GM23248 (cell line): Measurements from ENCODE around the gene ZNF385B. TPM values are rescaled to one million over a fixed set of nuclear protein-coding genes. Genes with fewer than 3 reads are reported as not detected.

Source experiments
- DNase-seq: peaks from one replicate; pipeline ENCODE4 v3.0.0-alpha.2; 2015
- H2AFZ ChIP-seq: fragments of 200-600 bp; sonication (generic); 2 replicates; pipeline ENCODE4 v1.6.1; 2016; ENCODE audit warnings: antibody characterized with exemption
- H3F3A ChIP-seq: fragments of 200-600 bp; sonication (generic); 2 replicates; pipeline ENCODE4 v1.6.1; 2016; ENCODE audit warnings: mild to moderate bottlenecking, antibody characterized with exemption, mixed run types; ENCODE audit not compliant: insufficient read depth
- H3K27ac ChIP-seq: fragments of 200-600 bp; sonication (generic); 2 replicates; pipeline ENCODE4 v1.5.1; 2016; ENCODE audit warnings: mild to moderate bottlenecking
- H3K27me3 ChIP-seq: fragments of 200-600 bp; sonication (generic); replicated peaks from 2 replicates; pipeline ENCODE4 v1.6.1; 2016; ENCODE audit warnings: mild to moderate bottlenecking; ENCODE audit not compliant: insufficient read depth
- H3K36me3 ChIP-seq: fragments of 200-600 bp; sonication (generic); 2 replicates; pipeline ENCODE4 v1.6.1; 2016; ENCODE audit warnings: low read depth, mild to moderate bottlenecking
- H3K4me1 ChIP-seq: fragments of 200-600 bp; sonication (generic); 2 replicates; pipeline ENCODE4 v1.6.1; 2016; ENCODE audit warnings: mild to moderate bottlenecking; ENCODE audit not compliant: insufficient read depth
- H3K4me2 ChIP-seq: fragments of 200-600 bp; sonication (generic); one replicate; pipeline ENCODE4 v1.6.1; 2016; ENCODE audit warnings: mild to moderate bottlenecking; ENCODE audit not compliant: unreplicated experiment
- H3K4me3 ChIP-seq: fragments of 200-600 bp; sonication (generic); 2 replicates; pipeline ENCODE4 v1.5.1; 2016; ENCODE audit warnings: mild to moderate bottlenecking
- H3K79me2 ChIP-seq: fragments of 200-600 bp; sonication (generic); 2 replicates; pipeline ENCODE4 v1.6.1; 2016; ENCODE audit warnings: mild to moderate bottlenecking; ENCODE audit not compliant: insufficient read depth
- H3K9ac ChIP-seq: fragments of 200-600 bp; sonication (generic); 2 replicates; pipeline ENCODE4 v1.6.1; 2016; ENCODE audit warnings: mild to moderate bottlenecking
- H3K9me2 ChIP-seq: fragments of 200-600 bp; sonication (generic); 2 replicates; pipeline ENCODE4 v1.6.1; 2016; ENCODE audit warnings: mixed run types, mild to moderate bottlenecking, moderate library complexity; ENCODE audit not compliant: insufficient read depth
- H3K9me3 ChIP-seq: fragments of 200-600 bp; sonication (generic); one replicate; pipeline ENCODE4 v1.6.1; 2017; ENCODE audit warnings: low read depth
- H4K20me1 ChIP-seq: fragments of 200-600 bp; sonication (generic); 2 replicates; pipeline ENCODE4 v1.6.0; 2016; ENCODE audit not compliant: insufficient read depth
- EZH2 ChIP-seq: fragments of 200-600 bp; sonication (generic); IDR thresholded peaks from 2 replicates; pipeline ENCODE4 v1.6.1; 2018; ENCODE audit warnings: antibody characterized with exemption, mild to moderate bottlenecking; ENCODE audit not compliant: insufficient read depth, poor library complexity, severe bottlenecking
- EZH2phosphoT487 ChIP-seq: fragments of 200-600 bp; sonication (generic); IDR thresholded peaks from 2 replicates; pipeline ENCODE4 v1.6.1; 2018; ENCODE audit warnings: antibody characterized with exemption, moderate library complexity, mild to moderate bottlenecking, low read depth; ENCODE audit not compliant: insufficient read depth
- WGBS, 2 experiments: methylation state at CpG; one replicate each; pipeline ENCODE4 v1.1.6; 2015 to 2017; ENCODE audit warnings: low lambda C conversion rate in 2 of 2, low coverage in 1 of 2; ENCODE audit errors: missing lambda C conversion rate in 2 of 2; 5-methylcytosine and 5-hydroxymethylcytosine counted together
- in situ Hi-C: fragments of 300-500 bp; cut with MboI; formaldehyde crosslinking; loops from 2 replicates; pipeline ENCODE4 v1.15.0; 2020
- polyA plus RNA-seq: library from polyadenylated mRNA; unstranded; fragments of >200 nt; fragmentation: Nextera tagmentation; extraction: Ambion mirVana; gene quantifications from 2 replicates; pipeline ENCODE4 v1.2.1, GENCODE V29; 2016
- total RNA-seq: library from RNA; depleted of rRNA; stranded (reverse); fragments of >200 nt; shearing (Covaris generic); gene quantifications from 2 replicates; pipeline ENCODE4 v1.2.3, GENCODE V29; 2014

The ZNF385B gene
- total and polyA plus RNA-seq, 2 experiments from 2014 or later = 0.30 TPM; not detected in 1

GRCh38 chr2:179814050-179814449 lies 47.4 kb downstream of the ZNF385B start:
- TF ChIP-seq EZH2phosphoT487 = no peak
- no peak for TF ChIP-seq EZH2

GRCh38 chr2:179812501-179812900 lies 48.9 kb downstream of the ZNF385B start:
- no peaks in the 10 kb centered on the region for H3K79me2 ChIP-seq
- no peaks in the 10 kb centered on the region for H3K27me3 ChIP-seq
- peak; percentile 14 for DNase-seq
- no peak overlapping the region for H2AFZ ChIP-seq
- no peak overlapping the region for H3K27ac ChIP-seq
- H3K9ac ChIP-seq = no peak overlapping the region
- no peak overlapping the region for H3K4me3 ChIP-seq
- WGBS, 2 experiments = 38 to 53% methylated on average over 1 of the region's 1 CpG
- H3K4me2 ChIP-seq = no peak overlapping the region
- no peaks in the 10 kb centered on the region for H4K20me1 ChIP-seq
- no peaks in the 10 kb centered on the region for H3K9me2 ChIP-seq
- no peaks in the 10 kb centered on the region for H3K9me3 ChIP-seq
- no peaks in the 10 kb centered on the region for H3F3A ChIP-seq
- H3K4me1 ChIP-seq = no peaks in the 10 kb centered on the region
- no peaks in the 10 kb centered on the region for H3K36me3 ChIP-seq
- in situ Hi-C loops = no loop called here
- no peak for TF ChIP-seq EZH2phosphoT487
- no peak for TF ChIP-seq EZH2

More at GRCh38 chr2:179814050-179814449, 47.4 kb downstream of the ZNF385B start:
- Histone ChIP-seq H3K9me2 (no peaks in the 10 kb centered on the region), H3K36me3 (no peaks in the 10 kb centered on the region), H3K4me3 (no peak overlapping the region), H2AFZ (no peak overlapping the region), H3K9me3 (no peaks in the 10 kb centered on the region), H3K27me3 (no peaks in the 10 kb centered on the region), H4K20me1 (no peaks in the 10 kb centered on the region), H3K4me2 (no peak overlapping the region), H3K79me2 (no peaks in the 10 kb centered on the region), H3K4me1 (no peaks in the 10 kb centered on the region), H3K27ac (no peak overlapping the region), H3F3A (no peaks in the 10 kb centered on the region), H3K9ac (no peak overlapping the region)
- WGBS, 2 experiments = 58 to 61% methylated on average over 5 of the region's 5 CpGs
- in situ Hi-C loops = no loop called here
- no peak for DNase-seq

GRCh38 chr2:179811042-179811441 lies 50.4 kb downstream of the ZNF385B start:
- no peak overlapping the region for H3K4me2 ChIP-seq
- H3K9me3 ChIP-seq = no peaks in the 10 kb centered on the region
- no peak for DNase-seq
- H3K79me2 ChIP-seq = no peaks in the 10 kb centered on the region
- H4K20me1 ChIP-seq = no peaks in the 10 kb centered on the region
- no peak overlapping the region for H3K27ac ChIP-seq
- H3K4me1 ChIP-seq = no peaks in the 10 kb centered on the region
- no peak overlapping the region for H2AFZ ChIP-seq
- H3F3A ChIP-seq = no peaks in the 10 kb centered on the region
- TF ChIP-seq EZH2 = no peak
- no peak for TF ChIP-seq EZH2phosphoT487
- H3K9me2 ChIP-seq = no peaks in the 10 kb centered on the region
- no peak overlapping the region for H3K9ac ChIP-seq
- no peaks in the 10 kb centered on the region for H3K27me3 ChIP-seq
- H3K36me3 ChIP-seq = no peaks in the 10 kb centered on the region
- in situ Hi-C loops = no loop called here
- H3K4me3 ChIP-seq = no peak overlapping the region

- TF ChIP-seq EZH2phosphoT487 (no peak), EZH2 (no peak)
- no peaks in the 10 kb centered on the region for H3F3A ChIP-seq
- H3K4me2 ChIP-seq = no peak overlapping the region
- H3K9me3 ChIP-seq = no peaks in the 10 kb centered on the region
- H2AFZ ChIP-seq = no peak overlapping the region
- no peaks in the 10 kb centered on the region for H3K4me1 ChIP-seq
- no peak overlapping the region for H3K9ac ChIP-seq
- no peaks in the 10 kb centered on the region for H3K36me3 ChIP-seq
- H3K4me3 ChIP-seq = no peak overlapping the region
- WGBS, 2 experiments = 66 to 69% methylated on average over 4 of the region's 4 CpGs
- no peaks in the 10 kb centered on the region for H4K20me1 ChIP-seq
- H3K27me3 ChIP-seq = no peaks in the 10 kb centered on the region; the same call in 1 of the 2 replicates
- in situ Hi-C loops = no loop called here
- no peak for DNase-seq
- H3K9me2 ChIP-seq = no peaks in the 10 kb centered on the region
- H3K79me2 ChIP-seq = no peaks in the 10 kb centered on the region
- no peak overlapping the region for H3K27ac ChIP-seq
Observed at GRCh38 chr2:179809606-179810005, 51.8 kb downstream of the ZNF385B start.

GRCh38 chr2:179805001-179805400 lies 56.4 kb downstream of the ZNF385B start:
- H3K9me3 ChIP-seq = no peaks in the 10 kb centered on the region

More at GRCh38 chr2:179805001-179805400, 56.4 kb downstream of the ZNF385B start:
- H3K9me2 ChIP-seq = no peaks in the 10 kb centered on the region
- H2AFZ ChIP-seq = no peak overlapping the region
- no peak overlapping the region for H3K4me3 ChIP-seq
- no peaks in the 10 kb centered on the region for H3K36me3 ChIP-seq
- no peaks in the 10 kb centered on the region for H3K79me2 ChIP-seq
- H3K27me3 ChIP-seq = no peaks in the 10 kb centered on the region; the same call in none of the 2 replicates
- in situ Hi-C loops = no loop called here
- no peaks in the 10 kb centered on the region for H4K20me1 ChIP-seq
- TF ChIP-seq EZH2phosphoT487 = no peak
- TF ChIP-seq EZH2 = no peak
- no peaks in the 10 kb centered on the region for H3F3A ChIP-seq
- no peak overlapping the region for H3K27ac ChIP-seq
- H3K9ac ChIP-seq = no peak overlapping the region
- 41 to 46% methylated on average over 3 of the region's 3 CpGs for WGBS, 2 experiments
- no peak overlapping the region for H3K4me2 ChIP-seq
- DNase-seq = no peak
- no peaks in the 10 kb centered on the region for H3K4me1 ChIP-seq
